ENCODE data around the gene KSR2. TPM values are rescaled to one million over a fixed set of nuclear protein-coding genes. Genes with fewer than 3 reads are reported as not detected.

Gene KSR2
- total and polyA plus RNA-seq, 2 of the 13 experiments (the other 11 are each of a cell fraction or from before 2014, with no cell fraction given): 0.02 TPM; not detected in 1

DNA sequence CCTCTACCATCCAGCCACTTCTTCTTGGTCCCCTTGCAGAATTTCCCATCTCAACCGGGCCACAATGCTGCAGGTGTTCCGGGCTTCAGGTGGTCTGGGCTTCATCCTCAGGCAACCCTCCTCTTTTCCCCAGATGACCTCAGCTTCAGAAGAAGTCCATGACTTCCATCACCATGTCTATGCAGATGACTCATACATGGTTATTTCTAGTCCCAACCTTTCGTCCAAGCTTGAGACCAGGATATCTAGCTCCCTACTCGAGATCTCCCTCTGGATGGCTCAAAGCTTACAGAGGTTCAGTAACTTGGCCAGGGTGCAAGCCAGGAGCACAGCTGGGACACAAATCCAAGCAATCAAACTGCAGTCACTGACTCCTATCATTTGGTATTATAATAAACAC, 452.8 kb downstream of the KSR2 start:
- H3K79me2 ChIP-seq (ENCODE audit: insufficient read depth, low read length): no peaks in the 10 kb centered on the region
- no peak overlapping the region for H3K4me3 ChIP-seq (replicated peaks in 1 of 3; ENCODE audit: insufficient read depth in 1 of 3, low read depth in 2 of 3, low read length in 3 of 3)
- no peak overlapping the region for H3K9ac ChIP-seq (ENCODE audit: insufficient read depth, low read depth, low read length)
- POLR2A ChIA-PET: no interaction called here
- H3K4me2 ChIP-seq (ENCODE audit: low read depth, low read length): no peak overlapping the region
- no peak for DNase-seq (ENCODE audit: low spot score)
- peaks cover 17% of the 10 kb centered on the region for H3K4me1 ChIP-seq (ENCODE audit: insufficient read depth, low read length)
- ATAC-seq: no peak
- TF ChIP-seq ZNF615 (CRISPR knock-in tag; IDR thresholded peaks at IDR 0.05; ENCODE audit: borderline replicate concordance) (no peak), ZKSCAN1 (IDR thresholded peaks at IDR 0.05; ENCODE audit: low read length) (no peak), RAD51 (IDR thresholded peaks at IDR 0.05; ENCODE audit: borderline replicate concordance) (no peak), RFXAP (CRISPR knock-in tag; IDR thresholded peaks at IDR 0.05; ENCODE audit: borderline replicate concordance) (no peak)
- TF ChIP-seq, protein P1, sequence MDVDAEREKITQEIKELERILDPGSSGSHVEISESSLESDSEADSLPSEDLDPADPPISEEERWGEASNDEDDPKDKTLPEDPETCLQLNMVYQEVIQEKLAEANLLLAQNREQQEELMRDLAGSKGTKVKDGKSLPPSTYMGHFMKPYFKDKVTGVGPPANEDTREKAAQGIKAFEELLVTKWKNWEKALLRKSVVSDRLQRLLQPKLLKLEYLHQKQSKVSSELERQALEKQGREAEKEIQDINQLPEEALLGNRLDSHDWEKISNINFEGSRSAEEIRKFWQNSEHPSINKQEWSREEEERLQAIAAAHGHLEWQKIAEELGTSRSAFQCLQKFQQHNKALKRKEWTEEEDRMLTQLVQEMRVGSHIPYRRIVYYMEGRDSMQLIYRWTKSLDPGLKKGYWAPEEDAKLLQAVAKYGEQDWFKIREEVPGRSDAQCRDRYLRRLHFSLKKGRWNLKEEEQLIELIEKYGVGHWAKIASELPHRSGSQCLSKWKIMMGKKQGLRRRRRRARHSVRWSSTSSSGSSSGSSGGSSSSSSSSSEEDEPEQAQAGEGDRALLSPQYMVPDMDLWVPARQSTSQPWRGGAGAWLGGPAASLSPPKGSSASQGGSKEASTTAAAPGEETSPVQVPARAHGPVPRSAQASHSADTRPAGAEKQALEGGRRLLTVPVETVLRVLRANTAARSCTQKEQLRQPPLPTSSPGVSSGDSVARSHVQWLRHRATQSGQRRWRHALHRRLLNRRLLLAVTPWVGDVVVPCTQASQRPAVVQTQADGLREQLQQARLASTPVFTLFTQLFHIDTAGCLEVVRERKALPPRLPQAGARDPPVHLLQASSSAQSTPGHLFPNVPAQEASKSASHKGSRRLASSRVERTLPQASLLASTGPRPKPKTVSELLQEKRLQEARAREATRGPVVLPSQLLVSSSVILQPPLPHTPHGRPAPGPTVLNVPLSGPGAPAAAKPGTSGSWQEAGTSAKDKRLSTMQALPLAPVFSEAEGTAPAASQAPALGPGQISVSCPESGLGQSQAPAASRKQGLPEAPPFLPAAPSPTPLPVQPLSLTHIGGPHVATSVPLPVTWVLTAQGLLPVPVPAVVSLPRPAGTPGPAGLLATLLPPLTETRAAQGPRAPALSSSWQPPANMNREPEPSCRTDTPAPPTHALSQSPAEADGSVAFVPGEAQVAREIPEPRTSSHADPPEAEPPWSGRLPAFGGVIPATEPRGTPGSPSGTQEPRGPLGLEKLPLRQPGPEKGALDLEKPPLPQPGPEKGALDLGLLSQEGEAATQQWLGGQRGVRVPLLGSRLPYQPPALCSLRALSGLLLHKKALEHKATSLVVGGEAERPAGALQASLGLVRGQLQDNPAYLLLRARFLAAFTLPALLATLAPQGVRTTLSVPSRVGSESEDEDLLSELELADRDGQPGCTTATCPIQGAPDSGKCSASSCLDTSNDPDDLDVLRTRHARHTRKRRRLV (CRISPR knock-in tag; IDR thresholded peaks at IDR 0.05): no peak
- intact Hi-C loops (cut with micrococcal nuclease; ENCODE audit: unreplicated experiment) (no loop called here), in situ Hi-C loops (cut with HindIII; ENCODE audit: extremely low pct_ligation_motif_present, low pct_unique_long_range_greater_than_20kb) (no loop called here)
- CTCF ChIA-PET (ENCODE audit: low intra/inter-chr PET ratio, low total read pairs): no interaction called here
- no peak for FAIRE-seq
- H3K36me3 ChIP-seq (replicated peaks in 1 of 2; ENCODE audit: control insufficient read depth in 1 of 2, insufficient read depth in 2 of 2, low read length in 2 of 2): no peaks in the 10 kb centered on the region
- H4K20me1 ChIP-seq (ENCODE audit: insufficient read depth, low read length): no peaks in the 10 kb centered on the region
- no peak overlapping the region for H3K27ac ChIP-seq (ENCODE audit: extremely low read length, insufficient read depth, low read length)
- 10% methylated on average over 4 of the region's 4 CpGs for WGBS (ENCODE audit: low lambda C conversion rate)
- no TSS peak for BruUV-seq (replicated peaks)
- peaks cover 0 to 6% of the 10 kb centered on the region in 2 experiments; a peak in 1 of 5 replicates for H3K27me3 ChIP-seq (ENCODE audit: control insufficient read depth in 1 of 2, insufficient read depth in 2 of 2, low read length in 2 of 2)
- no peaks in the 10 kb centered on the region for H3K9me3 ChIP-seq (ENCODE audit: low read length)
- no peak overlapping the region for H2AFZ ChIP-seq (ENCODE audit: low read length)

Data from HepG2 (cell line).